Endodermal cell (in vitro differentiated cells): ENCODE results near the gene OSGIN1. TPM values are rescaled to one million over a fixed set of nuclear protein-coding genes. Genes with fewer than 3 reads are reported as not detected.

Experiments used
- DNase-seq: peaks from one replicate; pipeline ENCODE4 v3.0.0-alpha.2; 2017
- H3K27ac ChIP-seq: 2 replicates; pipeline ENCODE4 v1.5.1; 2013; ENCODE audit warnings: mild to moderate bottlenecking, low read depth, low read length, moderate library complexity
- H3K27me3 ChIP-seq: 2 replicates; pipeline ENCODE4 v1.6.1; 2013; ENCODE audit warnings: mild to moderate bottlenecking, low read length, moderate library complexity; ENCODE audit not compliant: insufficient read depth, control insufficient read depth, poor library complexity, severe bottlenecking
- H3K36me3 ChIP-seq: 2 replicates; pipeline ENCODE4 v1.7.0; 2013; ENCODE audit warnings: mild to moderate bottlenecking, low read length, moderate library complexity; ENCODE audit not compliant: control insufficient read depth, insufficient read depth
- H3K4me1 ChIP-seq: one replicate; pipeline ENCODE4 v1.7.0; 2013; ENCODE audit warnings: low read length; ENCODE audit not compliant: control insufficient read depth, insufficient read depth
- H3K4me3 ChIP-seq: 2 replicates; pipeline ENCODE4 v1.5.1; 2013; ENCODE audit warnings: mild to moderate bottlenecking, low read length, moderate library complexity
- H3K9ac ChIP-seq: 2 replicates; pipeline ENCODE4 v1.6.1; 2013; ENCODE audit warnings: mild to moderate bottlenecking, low read length, moderate library complexity; ENCODE audit not compliant: poor library complexity, severe bottlenecking; ENCODE audit errors: extremely low read depth
- H3K9me3 ChIP-seq: 2 replicates; pipeline ENCODE4 v1.6.1; 2013; ENCODE audit warnings: mild to moderate bottlenecking, low read length, moderate library complexity; ENCODE audit not compliant: control insufficient read depth
- H3K27ac Mint-ChIP-seq: 2 replicates; pipeline ENCODE4 v1.8.0; 2020; ENCODE audit warnings: mixed read lengths
- H3K27me3 Mint-ChIP-seq: 2 replicates; pipeline ENCODE4 v1.8.0; 2021; ENCODE audit warnings: mild to moderate bottlenecking, mixed read lengths; ENCODE audit not compliant: insufficient read depth
- H3K36me3 Mint-ChIP-seq: 2 replicates; pipeline ENCODE4 v1.8.0; 2020; ENCODE audit warnings: low read depth, mixed read lengths
- H3K4me1 Mint-ChIP-seq: 2 replicates; pipeline ENCODE4 v1.8.0; 2020; ENCODE audit warnings: mixed read lengths
- H3K4me3 Mint-ChIP-seq: 2 replicates; pipeline ENCODE4 v1.8.0; 2020; ENCODE audit warnings: mild to moderate bottlenecking, moderate library complexity, mixed read lengths
- H3K9me3 Mint-ChIP-seq: 2 replicates; pipeline ENCODE4 v1.8.0; 2020; ENCODE audit warnings: mild to moderate bottlenecking, mixed read lengths
- CTCF ChIP-seq: fragments of 200-600 bp; sonication (generic); conservative IDR thresholded peaks from 2 replicates; pipeline ENCODE4 v1.5.0; 2021; ENCODE audit warnings: antibody characterized with exemption, mild to moderate bottlenecking
- WGBS, 2 experiments: methylation state at CpG; one replicate each; pipeline versions ENCODE4 v1.1.5 to v1.1.7; 2013; ENCODE audit warnings: missing lambda C conversion rate in 2 of 2, mixed read lengths in 1 of 2; ENCODE audit not compliant: insufficient coverage in 1 of 2, insufficient read length in 1 of 2; 5-methylcytosine and 5-hydroxymethylcytosine counted together
- total RNA-seq, 2 donors: library from RNA; stranded (reverse); fragmentation: NEBNext Ultra II Directional in 1 of 2; extraction: Animal tissue kit (Norgen Biotek cat#: 25700) in 1 of 2; gene quantifications; 2 replicates in 1 of 2; 3 replicates in 1 of 2; pipeline ENCODE4 v1.2.1, GENCODE V29; 2021

OSGIN1 gene
- total RNA-seq, 2 donors from 2014 or later = 1.6 to 2.7 TPM

- H3K36me3 ChIP-seq = no peaks in the 10 kb centered on the region
- no peak overlapping the region for H3K4me3 Mint-ChIP-seq
- H3K27ac ChIP-seq = peak overlapping the region; percentile 59
These were observed 37.5 kb downstream of the OSGIN1 start for GRCh38 chr16:83990492-83990891.

GRCh38 chr16:83992624-83993023, 39.6 kb downstream of the OSGIN1 start:
- Mint-ChIP-seq H3K27ac (no peak overlapping the region), H3K9me3 (no peaks in the 10 kb centered on the region), H3K36me3 (no peaks in the 10 kb centered on the region), H3K4me3 (no peak overlapping the region), H3K27me3 (peaks cover 7% of the 10 kb centered on the region), H3K4me1 (no peaks in the 10 kb centered on the region)
- TF ChIP-seq CTCF = no peak
- no peaks in the 10 kb centered on the region for H3K4me1 ChIP-seq
- no peak for DNase-seq
- H3K27ac ChIP-seq = peak overlapping the region; percentile 36
- no peak overlapping the region for H3K9ac ChIP-seq
- H3K9me3 ChIP-seq = no peaks in the 10 kb centered on the region
- H3K27me3 ChIP-seq = no peaks in the 10 kb centered on the region
- WGBS, 2 experiments = 86 to 90% methylated on average over 3 to 6 of the region's 6 CpGs
- no peak overlapping the region for H3K4me3 ChIP-seq
- no peaks in the 10 kb centered on the region for H3K36me3 ChIP-seq

More at GRCh38 chr16:83990492-83990891, 37.5 kb downstream of the OSGIN1 start:
- H3K27ac Mint-ChIP-seq = no peak overlapping the region
- no peaks in the 10 kb centered on the region for H3K9me3 Mint-ChIP-seq
- H3K27me3 Mint-ChIP-seq = peaks cover 6% of the 10 kb centered on the region
- 93 to 94% methylated on average over 3 to 11 of the region's 11 CpGs for WGBS, 2 experiments
- no peak for TF ChIP-seq CTCF
- Histone ChIP-seq H3K9me3 (no peaks in the 10 kb centered on the region), H3K4me3 (no peak overlapping the region), H3K9ac (no peak overlapping the region), H3K27me3 (no peaks in the 10 kb centered on the region), H3K4me1 (no peaks in the 10 kb centered on the region)
- no peak for DNase-seq
- no peaks in the 10 kb centered on the region for H3K36me3 Mint-ChIP-seq
- H3K4me1 Mint-ChIP-seq = no peaks in the 10 kb centered on the region

DNA sequence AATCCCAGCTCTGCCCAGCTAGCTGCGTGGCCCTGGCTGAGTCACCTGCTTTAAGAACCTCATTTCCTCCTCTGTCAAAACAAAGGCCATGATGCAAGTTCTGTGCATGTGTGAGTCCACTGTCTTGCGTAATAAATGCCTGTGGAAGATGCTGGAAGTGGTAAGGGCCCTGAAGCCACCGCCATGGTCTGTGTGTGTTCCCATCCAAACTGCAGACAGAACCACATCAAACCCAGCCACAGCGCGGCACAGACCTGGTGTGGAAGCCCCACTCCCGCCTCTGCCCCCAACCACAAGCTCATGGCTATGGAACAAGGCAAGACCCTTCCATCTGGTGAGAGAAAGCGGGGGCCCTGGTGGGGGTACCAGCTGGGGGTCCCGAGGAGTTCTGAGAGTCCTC, 41.0 kb downstream of the OSGIN1 start:
- no peak overlapping the region for H3K4me3 ChIP-seq
- H3K4me1 Mint-ChIP-seq = no peaks in the 10 kb centered on the region
- H3K9me3 ChIP-seq = no peaks in the 10 kb centered on the region
- no peak overlapping the region for H3K27ac ChIP-seq
- no peaks in the 10 kb centered on the region for H3K4me1 ChIP-seq
- H3K9me3 Mint-ChIP-seq = no peaks in the 10 kb centered on the region
- H3K27me3 ChIP-seq = no peaks in the 10 kb centered on the region
- no peak overlapping the region for H3K4me3 Mint-ChIP-seq
- no peak overlapping the region for H3K9ac ChIP-seq
- H3K27me3 Mint-ChIP-seq = peaks cover 6% of the 10 kb centered on the region
- H3K27ac Mint-ChIP-seq = no peak overlapping the region
- TF ChIP-seq CTCF = no peak
- no peaks in the 10 kb centered on the region for H3K36me3 ChIP-seq
- DNase-seq = no peak
- no peaks in the 10 kb centered on the region for H3K36me3 Mint-ChIP-seq
- 92 to 93% methylated on average over 3 to 8 of the region's 8 CpGs for WGBS, 2 experiments
